Measurements from ENCODE around the gene ETDB.
"Not testable (repeated sequence)": the region's sequence is repeated elsewhere in the genome, so short reads cannot be mapped to it uniquely, and the experiment has no call there.

Gene ETDB

GRCh38 chrX:135120056-135120576 is at the start of gene ETDB:
Gene ETDB (minus strand): TSS chrX:135120526. CDS start chrX:135119261, 1,265 bp downstream.
- not testable (repeated sequence) for DNase-seq (ENCODE audit: low read depth in 2 of 2)

- DNase-seq (ENCODE audit: low read depth in 2 of 2) = not testable (repeated sequence)
Observed at GRCh38 chrX:135169534-135169933, 49.2 kb upstream of the ETDB start.

GRCh38 chrX:135168486-135168885 is 48.2 kb upstream of the ETDB start:
- DNase-seq (ENCODE audit: low read depth in 2 of 2) = no peak

GRCh38 chrX:135154688-135155087 is 34.4 kb upstream of the ETDB start:
- DNase-seq (ENCODE audit: low read depth in 2 of 2) = not testable (repeated sequence)

- not testable (repeated sequence) for DNase-seq (ENCODE audit: low read depth in 2 of 2)
Observed at GRCh38 chrX:135126145-135126544, 5.8 kb upstream of the ETDB start.

- not testable (repeated sequence) for DNase-seq (ENCODE audit: low read depth in 2 of 2)
Observed at GRCh38 chrX:135116064-135116463, 4.3 kb downstream of the ETDB start.

- DNase-seq (ENCODE audit: low read depth in 2 of 2) = no peak
Observed at GRCh38 chrX:135114392-135114791, 5.9 kb downstream of the ETDB start.

- no peak for DNase-seq (ENCODE audit: low read depth in 2 of 2)
Observed at GRCh38 chrX:135112743-135113142, 7.6 kb downstream of the ETDB start.

GRCh38 chrX:135112096-135112729 is 8.1 kb downstream of the ETDB start:
- DNase-seq (ENCODE audit: low read depth in 2 of 2) = no peak

GRCh38 chrX:135109554-135109953 is 10.8 kb downstream of the ETDB start:
- no peak for DNase-seq (ENCODE audit: low read depth in 2 of 2)

GRCh38 chrX:135099493-135099783 is 20.9 kb downstream of the ETDB start:
- no peak for DNase-seq (ENCODE audit: low read depth in 2 of 2)

GRCh38 chrX:135097196-135097744 is 23.1 kb downstream of the ETDB start:
- not testable (repeated sequence) for DNase-seq (ENCODE audit: low read depth in 2 of 2)

GRCh38 chrX:135095715-135096114 is 24.6 kb downstream of the ETDB start:
- DNase-seq (ENCODE audit: low read depth in 2 of 2) = no peak

- no peak for DNase-seq (ENCODE audit: low read depth in 2 of 2)
Observed at GRCh38 chrX:135094726-135095125, 25.6 kb downstream of the ETDB start.

- no peak for DNase-seq (ENCODE audit: low read depth in 2 of 2)
Observed at GRCh38 chrX:135089126-135089525, 31.2 kb downstream of the ETDB start.

- DNase-seq (ENCODE audit: low read depth in 2 of 2) = no peak
Observed at GRCh38 chrX:135087867-135088266, 32.5 kb downstream of the ETDB start.

GRCh38 chrX:135086197-135086854 is 34.0 kb downstream of the ETDB start:
- peak; percentile 8 to 10 for DNase-seq (ENCODE audit: low read depth in 2 of 2)

GRCh38 chrX:135081693-135082404 is 38.5 kb downstream of the ETDB start:
- DNase-seq (ENCODE audit: low read depth in 2 of 2) = no peak
